Measurements from ENCODE around the gene ARHGEF4. TPM values are rescaled to one million over a fixed set of nuclear protein-coding genes. Genes with fewer than 3 reads are reported as not detected.
A peak's percentile ranks its signal among the peaks of the same experiment; 100 is the strongest.

ARHGEF4 gene
- total RNA-seq, 1 donor from 2014 or later: 74.8 TPM

DNA sequence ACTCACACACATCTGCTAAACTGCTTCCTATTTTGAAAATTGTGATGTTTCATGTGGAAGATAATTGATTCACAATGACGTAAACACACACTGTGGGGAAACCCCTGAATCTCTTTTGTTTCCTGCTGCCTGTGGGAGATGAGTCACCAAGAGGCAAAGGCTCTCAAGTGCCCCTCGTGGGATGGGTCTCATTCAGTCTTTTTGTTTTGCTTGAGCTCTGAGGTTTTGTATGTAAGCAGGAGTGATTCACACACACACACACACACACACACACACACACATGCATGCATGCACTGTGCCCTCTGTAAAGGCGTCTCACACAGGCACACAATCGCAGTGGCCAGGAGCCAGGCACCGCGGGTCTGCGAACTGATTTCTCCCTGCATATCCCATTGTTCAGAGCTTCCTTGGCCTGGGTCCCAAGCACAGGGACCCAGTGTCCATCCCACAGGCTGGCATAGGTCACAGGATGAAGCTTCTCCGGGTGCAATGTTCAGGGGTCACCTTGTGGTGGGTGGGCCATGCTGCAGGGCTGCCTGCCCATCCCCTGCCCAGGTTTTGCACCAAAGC lies 12.1 kb upstream of the ARHGEF4 start:
- DNase-seq (ENCODE audit: low read depth): peak; percentile 99
- no peaks in the 10 kb centered on the region for H3K36me3 ChIP-seq (ENCODE audit: control insufficient read depth, insufficient read depth, low read length)
- TF ChIP-seq, protein P1, sequence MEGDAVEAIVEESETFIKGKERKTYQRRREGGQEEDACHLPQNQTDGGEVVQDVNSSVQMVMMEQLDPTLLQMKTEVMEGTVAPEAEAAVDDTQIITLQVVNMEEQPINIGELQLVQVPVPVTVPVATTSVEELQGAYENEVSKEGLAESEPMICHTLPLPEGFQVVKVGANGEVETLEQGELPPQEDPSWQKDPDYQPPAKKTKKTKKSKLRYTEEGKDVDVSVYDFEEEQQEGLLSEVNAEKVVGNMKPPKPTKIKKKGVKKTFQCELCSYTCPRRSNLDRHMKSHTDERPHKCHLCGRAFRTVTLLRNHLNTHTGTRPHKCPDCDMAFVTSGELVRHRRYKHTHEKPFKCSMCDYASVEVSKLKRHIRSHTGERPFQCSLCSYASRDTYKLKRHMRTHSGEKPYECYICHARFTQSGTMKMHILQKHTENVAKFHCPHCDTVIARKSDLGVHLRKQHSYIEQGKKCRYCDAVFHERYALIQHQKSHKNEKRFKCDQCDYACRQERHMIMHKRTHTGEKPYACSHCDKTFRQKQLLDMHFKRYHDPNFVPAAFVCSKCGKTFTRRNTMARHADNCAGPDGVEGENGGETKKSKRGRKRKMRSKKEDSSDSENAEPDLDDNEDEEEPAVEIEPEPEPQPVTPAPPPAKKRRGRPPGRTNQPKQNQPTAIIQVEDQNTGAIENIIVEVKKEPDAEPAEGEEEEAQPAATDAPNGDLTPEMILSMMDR (IDR thresholded peaks at IDR 0.05; ENCODE audit: insufficient read depth, low read length, severe bottlenecking): no peak
- no peaks in the 10 kb centered on the region for H3K27me3 ChIP-seq (ENCODE audit: control insufficient read depth, insufficient read depth, low read length)
- no peak overlapping the region for H3K4me3 ChIP-seq (ENCODE audit: low read depth, low read length)
- FAIRE-seq: peak; percentile 98

DNA sequence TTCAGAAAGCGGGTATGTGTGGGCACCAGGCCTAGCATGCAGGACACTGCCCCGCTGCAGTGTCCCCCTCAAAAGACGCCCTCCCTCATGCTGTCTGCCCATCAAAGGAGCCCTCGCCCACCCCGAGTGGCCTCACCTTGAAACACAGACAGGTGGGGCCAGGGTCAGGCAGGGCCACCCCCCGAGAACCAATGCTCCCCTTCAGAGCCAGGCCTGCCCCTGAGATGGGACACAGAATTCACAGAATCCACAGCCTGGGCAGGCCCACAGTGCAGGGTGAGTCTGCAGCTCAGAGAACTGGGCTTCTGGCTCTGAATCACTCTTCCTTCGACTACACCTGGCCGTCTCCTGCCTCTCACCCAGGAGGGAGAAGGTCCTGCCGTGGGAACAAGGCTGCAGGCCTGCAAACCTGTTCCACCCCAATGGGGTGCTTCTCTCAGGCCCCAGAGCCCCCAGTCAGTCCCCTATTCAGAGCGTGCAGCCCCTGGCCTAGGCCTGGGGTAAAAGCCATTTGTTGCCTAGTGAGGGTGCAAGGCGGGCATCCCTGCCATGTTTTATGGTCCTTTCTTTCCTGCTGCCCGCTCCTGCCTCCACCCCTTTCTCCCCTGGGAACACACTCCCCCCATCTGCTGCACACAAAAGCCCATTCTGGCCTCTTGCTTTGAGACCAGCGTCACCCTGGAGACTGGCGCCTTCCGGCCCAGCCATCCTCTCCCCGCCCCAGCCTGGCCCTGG lies 11.3 kb upstream of the ARHGEF4 start:
- no peaks in the 10 kb centered on the region for H3K27me3 ChIP-seq (ENCODE audit: control insufficient read depth, insufficient read depth, low read length)
- DNase-seq (ENCODE audit: low read depth) (peak; percentile 47), FAIRE-seq (no peak)
- H3K4me3 ChIP-seq (ENCODE audit: low read depth, low read length): no peak overlapping the region
- TF ChIP-seq, protein P1 (IDR thresholded peaks at IDR 0.05; ENCODE audit: insufficient read depth, low read length, severe bottlenecking): no peak
- H3K36me3 ChIP-seq (ENCODE audit: control insufficient read depth, insufficient read depth, low read length): no peaks in the 10 kb centered on the region

DNA sequence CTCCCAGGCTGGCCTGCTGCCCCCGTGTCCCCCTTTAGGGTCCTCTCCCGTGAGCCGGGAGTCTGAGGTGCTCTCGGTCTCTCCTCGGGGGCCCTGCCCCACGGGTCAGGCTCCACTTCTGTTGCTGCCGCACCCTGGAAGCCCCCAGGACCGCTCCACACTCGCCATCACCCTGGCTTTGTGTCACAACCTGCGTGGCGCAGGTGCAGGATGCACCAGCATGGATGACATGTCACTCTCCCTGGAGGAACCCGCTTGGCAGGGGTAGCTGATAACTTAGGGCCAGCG lies 10.8 kb upstream of the ARHGEF4 start:
- no peak for FAIRE-seq
- no peak for DNase-seq (ENCODE audit: low read depth)
- no peaks in the 10 kb centered on the region for H3K27me3 ChIP-seq (ENCODE audit: control insufficient read depth, insufficient read depth, low read length)
- TF ChIP-seq, protein P1 (IDR thresholded peaks at IDR 0.05; ENCODE audit: insufficient read depth, low read length, severe bottlenecking): no peak
- no peaks in the 10 kb centered on the region for H3K36me3 ChIP-seq (ENCODE audit: control insufficient read depth, insufficient read depth, low read length)
- no peak overlapping the region for H3K4me3 ChIP-seq (ENCODE audit: low read depth, low read length)

DNA sequence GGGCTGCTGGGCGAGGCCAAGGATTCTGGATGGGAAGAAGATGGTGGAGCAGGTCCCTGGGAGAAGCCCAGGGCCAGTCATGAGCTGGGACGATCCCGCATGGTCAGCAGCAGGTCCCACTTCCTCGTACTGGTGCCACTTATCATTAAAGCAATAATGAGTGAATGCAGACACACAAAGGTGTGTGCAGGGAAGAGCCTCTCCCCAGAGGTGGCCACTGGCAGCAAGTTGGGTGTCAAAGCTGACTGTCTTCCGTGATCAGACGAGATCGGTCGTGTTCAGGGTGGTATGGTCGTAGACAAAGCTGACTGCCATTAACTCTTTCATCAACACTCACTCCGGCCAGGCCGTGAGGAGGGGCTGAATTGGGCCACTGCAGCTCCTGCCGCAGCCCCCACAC lies 10.3 kb upstream of the ARHGEF4 start:
- Histone ChIP-seq H3K27me3 (ENCODE audit: control insufficient read depth, insufficient read depth, low read length) (no peaks in the 10 kb centered on the region), H3K36me3 (ENCODE audit: control insufficient read depth, insufficient read depth, low read length) (no peaks in the 10 kb centered on the region), H3K4me3 (ENCODE audit: low read depth, low read length) (no peak overlapping the region)
- FAIRE-seq: peak; percentile 18
- DNase-seq (ENCODE audit: low read depth): no peak
- TF ChIP-seq, protein P1 (IDR thresholded peaks at IDR 0.05; ENCODE audit: insufficient read depth, low read length, severe bottlenecking): no peak

DNA sequence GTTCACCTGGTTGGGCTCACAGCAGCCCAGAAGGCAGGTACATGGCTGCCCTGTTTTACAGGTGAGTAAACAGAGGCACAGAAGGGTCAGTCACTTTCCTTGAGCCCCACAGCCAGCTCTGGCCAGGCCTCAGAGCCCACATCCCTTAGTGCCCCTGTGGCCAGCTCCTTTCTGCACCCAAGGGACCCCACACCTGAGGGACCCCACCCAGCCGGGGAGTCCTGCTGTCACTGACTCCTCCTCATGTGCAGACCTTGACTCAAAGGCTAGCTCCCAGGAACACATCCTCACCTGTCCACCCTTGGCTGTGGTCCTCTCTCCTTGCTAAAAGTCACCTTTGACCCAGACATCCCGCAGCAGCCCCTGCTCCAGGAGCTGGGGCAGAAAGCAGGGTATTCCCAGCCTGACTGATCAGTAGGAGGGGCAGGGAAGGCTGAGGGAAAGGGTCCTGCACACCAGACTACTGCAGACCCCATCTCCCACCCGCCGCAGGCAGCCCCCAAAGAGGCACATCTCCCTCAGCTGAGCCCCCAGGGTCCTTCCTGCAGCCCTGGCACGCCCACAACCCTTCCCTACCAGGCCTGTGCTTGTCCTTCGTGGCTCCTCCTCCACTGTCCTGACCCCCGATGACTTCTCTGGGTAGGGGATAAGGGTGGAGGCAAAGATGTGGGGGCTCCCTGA lies 9.8 kb upstream of the ARHGEF4 start:
- Histone ChIP-seq H3K4me3 (ENCODE audit: low read depth, low read length) (no peak overlapping the region), H3K36me3 (ENCODE audit: control insufficient read depth, insufficient read depth, low read length) (no peaks in the 10 kb centered on the region), H3K27me3 (ENCODE audit: control insufficient read depth, insufficient read depth, low read length) (no peaks in the 10 kb centered on the region)
- no peak for DNase-seq (ENCODE audit: low read depth)
- FAIRE-seq: no peak
- TF ChIP-seq, protein P1 (IDR thresholded peaks at IDR 0.05; ENCODE audit: insufficient read depth, low read length, severe bottlenecking): no peak
